RWPE1 (cell line): ENCODE measurements around the gene HIVEP1.

Experiments
- CTCF ChIA-PET: fragments of 350-600 bp; sonication (Branson Sonifier 250); formaldehyde crosslinking; extraction: SDS; loops from one replicate; lab custom pipeline; 2021; lab: Yijun Ruan, JAX
- POLR2A ChIA-PET: fragments of 400-600 bp; formaldehyde crosslinking; extraction: SDS; loops from one replicate; lab custom pipeline; 2020; ENCODE audit warnings: antibody characterized with exemption; ENCODE audit not compliant: low non-redundant PET; lab: Yijun Ruan, JAX
- DNase-seq: peaks from one replicate; pipeline ENCODE4 v3.0.0; 2012; ENCODE audit warnings: low spot score
- H3K27ac ChIP-seq: fragments of 450-650 bp; 2 replicates; pipeline ENCODE4 v1.5.1; 2017
- CTCF ChIP-seq: fragments of 450-650 bp; conservative IDR thresholded peaks from 2 replicates; pipeline ENCODE4 v1.5.1; 2017; ENCODE audit warnings: low read depth, mild to moderate bottlenecking

The HIVEP1 gene

GRCh38 chr6:12012558-12013306 is 620 bp downstream of the HIVEP1 start:
- peak overlapping the region; percentile 98 for H3K27ac ChIP-seq
- no peak for TF ChIP-seq CTCF
- POLR2A ChIA-PET: interaction anchor here (0.6 to 1.2 kb wide), 4 partner anchors 11 to 242 kb away, joined by 3 to 13 read pairs (median 8); no protein-coding TSS in a partner anchor
- peak; percentile 63 for DNase-seq
- CTCF ChIA-PET: interaction anchor here (1.4 kb wide), 1 partner anchor 22 kb away, joined by 3 read pairs; no protein-coding TSS in a partner anchor

- DNase-seq: no peak
- TF ChIP-seq CTCF: no peak
- ChIA-PET POLR2A (interaction anchor here (1.2 kb wide), 2 partner anchors 22 to 242 kb away, joined by 3 to 13 read pairs; no protein-coding TSS in a partner anchor), CTCF (interaction anchor here (1.4 kb wide), 1 partner anchor 21 kb away, joined by 3 read pairs; no protein-coding TSS in a partner anchor)
- peak overlapping the region; percentile 98 for H3K27ac ChIP-seq
Observed at GRCh38 chr6:12013307-12013719, 1.2 kb downstream of the HIVEP1 start.

GRCh38 chr6:12014027-12014872 is 2.1 kb downstream of the HIVEP1 start:
- POLR2A ChIA-PET: interaction anchor here (1.2 kb wide), 1 partner anchor 21 kb away, joined by 3 read pairs; no protein-coding TSS in a partner anchor
- CTCF ChIA-PET: interaction anchor here (0.6 to 1.4 kb wide), 2 partner anchors 11 to 21 kb away, joined by 3 read pairs; no protein-coding TSS in a partner anchor
- no peak for DNase-seq
- H3K27ac ChIP-seq: no peak overlapping the region
- no peak for TF ChIP-seq CTCF

- CTCF ChIA-PET: no interaction called here
- TF ChIP-seq CTCF: no peak
- no peak overlapping the region for H3K27ac ChIP-seq
- POLR2A ChIA-PET: no interaction called here
- no peak for DNase-seq
Observed at GRCh38 chr6:12014873-12015149, 2.7 kb downstream of the HIVEP1 start.

GRCh38 chr6:12017263-12017662 is 5.2 kb downstream of the HIVEP1 start:
- POLR2A ChIA-PET: no interaction called here
- CTCF ChIA-PET: no interaction called here
- H3K27ac ChIP-seq: no peak overlapping the region
- no peak for TF ChIP-seq CTCF
- no peak for DNase-seq

GRCh38 chr6:12017876-12018401 is 5.8 kb downstream of the HIVEP1 start:
- POLR2A ChIA-PET: no interaction called here
- CTCF ChIA-PET: no interaction called here
- no peak for DNase-seq
- no peak overlapping the region for H3K27ac ChIP-seq
- no peak for TF ChIP-seq CTCF
